Measurements from ENCODE around the gene PILRA. TPM values are rescaled to one million over a fixed set of nuclear protein-coding genes. Genes with fewer than 3 reads are reported as not detected.
"Not testable (repeated sequence)": the region's sequence is repeated elsewhere in the genome, so short reads cannot be mapped to it uniquely, and the experiment has no call there.

Gene PILRA
- total RNA-seq, 1 donor, result 0.36 TPM

- no peaks in the 10 kb centered on the region for H3K27me3 ChIP-seq (ENCODE audit: insufficient read depth, low read length)
- no peak for TF ChIP-seq CTCF (IDR thresholded peaks at IDR 0.05; ENCODE audit: extremely low read depth, low read depth, low read length)
- DNase-seq (ENCODE audit: insufficient read length, low spot score, missing footprints), result no peak
Observed at GRCh38 chr7:100438172-100438571, 64.9 kb downstream of the PILRA start.

GRCh38 chr7:100438731-100439130 is 65.4 kb downstream of the PILRA start:
- not testable (repeated sequence) for DNase-seq (ENCODE audit: insufficient read length, low spot score, missing footprints); H2AFZ ChIP-seq (ENCODE audit: low read length); H3K4me3 ChIP-seq (ENCODE audit: insufficient read depth, low read length); H3K4me2 ChIP-seq (ENCODE audit: insufficient read depth, low read length); H3K27me3 ChIP-seq (ENCODE audit: insufficient read depth, low read length); H3K9me3 ChIP-seq (ENCODE audit: low read depth, low read length); H4K20me1 ChIP-seq (ENCODE audit: insufficient read depth, low read length)
- H3K27ac ChIP-seq (ENCODE audit: low read depth, low read length), result peak overlapping the region; percentile 41
- H3K79me2 ChIP-seq (ENCODE audit: insufficient read depth, low read length), result peaks cover 25% of the 10 kb centered on the region
- H3K36me3 ChIP-seq (ENCODE audit: insufficient read depth, low read length), result peaks cover 14% of the 10 kb centered on the region
- peaks cover 13% of the 10 kb centered on the region for H3K4me1 ChIP-seq (ENCODE audit: insufficient read depth, low read length)

More at GRCh38 chr7:100438172-100438571, 64.9 kb downstream of the PILRA start:
- peaks cover 8% of the 10 kb centered on the region for H4K20me1 ChIP-seq (ENCODE audit: insufficient read depth, low read length)
- H3K79me2 ChIP-seq (ENCODE audit: insufficient read depth, low read length), result peaks cover 31% of the 10 kb centered on the region
- peaks cover 13% of the 10 kb centered on the region for H3K4me1 ChIP-seq (ENCODE audit: insufficient read depth, low read length)
- no peak overlapping the region for H2AFZ ChIP-seq (ENCODE audit: low read length)
- H3K27ac ChIP-seq (ENCODE audit: low read depth, low read length), result no peak overlapping the region
- H3K9me3 ChIP-seq (ENCODE audit: low read depth, low read length), result no peaks in the 10 kb centered on the region
- H3K4me3 ChIP-seq (ENCODE audit: insufficient read depth, low read length), result no peak overlapping the region
- peaks cover 19% of the 10 kb centered on the region for H3K36me3 ChIP-seq (ENCODE audit: insufficient read depth, low read length)
- H3K4me2 ChIP-seq (ENCODE audit: insufficient read depth, low read length), result no peak overlapping the region

GRCh38 chr7:100439244-100439643 is 66.0 kb downstream of the PILRA start:
- not testable (repeated sequence) for H3K9me3 ChIP-seq (ENCODE audit: low read depth, low read length); H3K27me3 ChIP-seq (ENCODE audit: insufficient read depth, low read length); H4K20me1 ChIP-seq (ENCODE audit: insufficient read depth, low read length); H3K4me2 ChIP-seq (ENCODE audit: insufficient read depth, low read length); H3K4me3 ChIP-seq (ENCODE audit: insufficient read depth, low read length); DNase-seq (ENCODE audit: insufficient read length, low spot score, missing footprints); H3K36me3 ChIP-seq (ENCODE audit: insufficient read depth, low read length)
- peaks cover 19% of the 10 kb centered on the region for H3K4me1 ChIP-seq (ENCODE audit: insufficient read depth, low read length)
- peaks cover 20% of the 10 kb centered on the region for H3K79me2 ChIP-seq (ENCODE audit: insufficient read depth, low read length)
- H3K27ac ChIP-seq (ENCODE audit: low read depth, low read length), result peak overlapping the region; percentile 41
- H2AFZ ChIP-seq (ENCODE audit: low read length), result peak overlapping the region; percentile 71

GRCh38 chr7:100441641-100442535 is 68.6 kb downstream of the PILRA start:
- H3K27me3 ChIP-seq (ENCODE audit: insufficient read depth, low read length), result no peaks in the 10 kb centered on the region
- TF ChIP-seq CTCF (IDR thresholded peaks at IDR 0.05; ENCODE audit: extremely low read depth, low read depth, low read length), result no peak
- no peak overlapping the region for H3K27ac ChIP-seq (ENCODE audit: low read depth, low read length)
- no peak overlapping the region for H3K4me2 ChIP-seq (ENCODE audit: insufficient read depth, low read length)
- H4K20me1 ChIP-seq (ENCODE audit: insufficient read depth, low read length), result no peaks in the 10 kb centered on the region
- H3K4me1 ChIP-seq (ENCODE audit: insufficient read depth, low read length), result peaks cover 28% of the 10 kb centered on the region
- H3K36me3 ChIP-seq (ENCODE audit: insufficient read depth, low read length), result no peaks in the 10 kb centered on the region
- no peaks in the 10 kb centered on the region for H3K79me2 ChIP-seq (ENCODE audit: insufficient read depth, low read length)
- no peaks in the 10 kb centered on the region for H3K9me3 ChIP-seq (ENCODE audit: low read depth, low read length)
- H2AFZ ChIP-seq (ENCODE audit: low read length), result no peak overlapping the region
- H3K4me3 ChIP-seq (ENCODE audit: insufficient read depth, low read length), result no peak overlapping the region
- DNase-seq (ENCODE audit: insufficient read length, low spot score, missing footprints), result no peak
